GM21360 (cell line): ENCODE measurements around the gene ENTPD1.
"Not testable (repeated sequence)": the region's sequence is repeated elsewhere in the genome, so short reads cannot be mapped to it uniquely, and the experiment has no call there.

ENCODE experiments used
- ATAC-seq: cut with Tn5 transposase; IDR thresholded peaks from one replicate; pipeline ENCODE4 v1.9.1; 2021; ENCODE audit warnings: mild to moderate bottlenecking, moderate library complexity; ENCODE audit not compliant: unreplicated experiment

Gene ENTPD1

GRCh38 chr10:95860166-95860940 lies 104.4 kb downstream of the ENTPD1 start:
- ATAC-seq = no peak

GRCh38 chr10:95861386-95861785 lies 105.4 kb downstream of the ENTPD1 start:
- ATAC-seq = no peak

- ATAC-seq = peak; percentile 90
These were observed 109.2 kb downstream of the ENTPD1 start for GRCh38 chr10:95864906-95865813.

GRCh38 chr10:95865814-95866466 lies 110.0 kb downstream of the ENTPD1 start:
- no peak for ATAC-seq

- ATAC-seq = no peak
These were observed 110.5 kb downstream of the ENTPD1 start for GRCh38 chr10:95866467-95866842.

GRCh38 chr10:95867866-95868265 lies 111.9 kb downstream of the ENTPD1 start:
- no peak for ATAC-seq

- ATAC-seq = no peak
These were observed 116.3 kb downstream of the ENTPD1 start for GRCh38 chr10:95872158-95872711.

GRCh38 chr10:95873139-95873538 lies 117.2 kb downstream of the ENTPD1 start:
- ATAC-seq = no peak

- no peak for ATAC-seq
These were observed 117.7 kb downstream of the ENTPD1 start for GRCh38 chr10:95873651-95874050.

- ATAC-seq = not testable (repeated sequence)
These were observed 118.8 kb downstream of the ENTPD1 start for GRCh38 chr10:95874783-95875182.

GRCh38 chr10:95876756-95877155 lies 120.8 kb downstream of the ENTPD1 start:
- ATAC-seq = no peak

- ATAC-seq = no peak
These were observed 121.9 kb downstream of the ENTPD1 start for GRCh38 chr10:95877881-95878280.

GRCh38 chr10:95880704-95881103 lies 124.7 kb downstream of the ENTPD1 start:
- peak; percentile 49 for ATAC-seq

- ATAC-seq = no peak
These were observed 125.4 kb downstream of the ENTPD1 start for GRCh38 chr10:95881316-95881715.

GRCh38 chr10:95889830-95890229 lies 133.9 kb downstream of the ENTPD1 start:
- no peak for ATAC-seq

GRCh38 chr10:95896071-95896850 lies 140.3 kb downstream of the ENTPD1 start:
- no peak for ATAC-seq

- not testable (repeated sequence) for ATAC-seq
These were observed 150.1 kb downstream of the ENTPD1 start for GRCh38 chr10:95905897-95906580.

- peak; percentile 44 for ATAC-seq
These were observed 150.9 kb downstream of the ENTPD1 start for GRCh38 chr10:95906677-95907455.
